ENCODE results near the gene FLAD1.

- TF ChIP-seq CTCF (IDR thresholded peaks at IDR 0.05) (no peak), POLR2A (IDR thresholded peaks at IDR 0.05) (no peak), POLR2AphosphoS5 (IDR thresholded peaks at IDR 0.05) (no peak)
These were observed 31.8 kb downstream of the FLAD1 start for GRCh38 chr1:155014709-155015508.
